Measurements from ENCODE around the gene MAPK12. TPM values are rescaled to one million over a fixed set of nuclear protein-coding genes. Genes with fewer than 3 reads are reported as not detected.

The MAPK12 gene
- total RNA-seq, 2 donors from 2014 or later = 13.2 to 14.7 TPM

GRCh38 chr22:50272044-50272802 is 10.7 kb upstream of the MAPK12 start:
- intact Hi-C loops (cut with DNase I) = no loop called here
- ATAC-seq (no peak), DNase-seq (no peak)

GRCh38 chr22:50271519-50271970 is 10.1 kb upstream of the MAPK12 start:
- peak; percentile 29 to 48 for ATAC-seq
- DNase-seq = peak; percentile 75
- intact Hi-C loops (cut with DNase I) = no loop called here

DNA sequence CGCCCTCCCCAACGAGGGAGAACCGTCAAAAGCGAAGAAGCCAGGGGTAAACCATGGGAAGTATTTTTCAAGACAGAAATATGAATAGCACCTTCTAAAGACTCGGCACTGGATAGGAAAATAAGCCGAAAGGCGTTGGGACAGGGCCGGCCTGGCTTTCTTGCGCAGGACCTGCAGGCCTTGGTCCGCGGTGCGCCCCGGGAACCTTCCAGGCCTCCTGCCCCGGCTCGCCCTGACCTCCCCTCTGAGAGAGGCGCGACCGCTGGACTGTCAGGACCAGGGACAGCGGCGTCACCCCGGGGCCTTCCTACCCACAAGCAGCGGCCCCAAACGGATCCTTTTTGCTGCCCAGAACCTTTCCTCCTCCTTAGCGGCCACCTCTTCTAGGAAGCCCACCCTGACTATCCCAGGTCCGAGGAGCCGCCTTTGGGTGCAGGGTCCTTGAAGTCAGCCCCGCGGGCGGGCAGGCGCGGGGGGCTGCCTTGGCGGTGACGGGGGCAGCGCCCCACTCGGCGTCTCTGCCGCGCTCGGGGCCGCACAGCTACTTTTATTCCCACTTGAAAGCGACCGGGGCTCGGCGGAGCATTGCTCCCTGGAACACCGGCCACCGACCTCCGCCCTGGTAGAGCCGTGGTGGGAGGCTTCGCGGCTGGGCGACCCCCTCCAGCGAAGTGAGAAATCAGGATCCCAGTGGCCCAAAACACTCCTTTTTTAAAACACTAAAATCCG is 9.3 kb upstream of the MAPK12 start:
- DNase-seq (peak; percentile 80), ATAC-seq (peak; percentile 53 to 54)
- intact Hi-C loops (cut with DNase I) = no loop called here

- ATAC-seq (peak; percentile 32 to 41), DNase-seq (peak; percentile 79)
- intact Hi-C loops (cut with DNase I) = no loop called here
Observed at GRCh38 chr22:50269970-50270665, 8.6 kb upstream of the MAPK12 start, which contains the start of gene MAPK11. TSS of gene MAPK11 (minus strand) at chr22:50270380. CDS start at chr22:50270292, 88 bp downstream.

- ATAC-seq = no peak
- intact Hi-C loops (cut with DNase I) = no loop called here
- DNase-seq = no peak
Observed at GRCh38 chr22:50269573-50269969, 8.1 kb upstream of the MAPK12 start.

- ATAC-seq (no peak), DNase-seq (no peak)
Observed at GRCh38 chr22:50268655-50269113, 7.2 kb upstream of the MAPK12 start.

DNA sequence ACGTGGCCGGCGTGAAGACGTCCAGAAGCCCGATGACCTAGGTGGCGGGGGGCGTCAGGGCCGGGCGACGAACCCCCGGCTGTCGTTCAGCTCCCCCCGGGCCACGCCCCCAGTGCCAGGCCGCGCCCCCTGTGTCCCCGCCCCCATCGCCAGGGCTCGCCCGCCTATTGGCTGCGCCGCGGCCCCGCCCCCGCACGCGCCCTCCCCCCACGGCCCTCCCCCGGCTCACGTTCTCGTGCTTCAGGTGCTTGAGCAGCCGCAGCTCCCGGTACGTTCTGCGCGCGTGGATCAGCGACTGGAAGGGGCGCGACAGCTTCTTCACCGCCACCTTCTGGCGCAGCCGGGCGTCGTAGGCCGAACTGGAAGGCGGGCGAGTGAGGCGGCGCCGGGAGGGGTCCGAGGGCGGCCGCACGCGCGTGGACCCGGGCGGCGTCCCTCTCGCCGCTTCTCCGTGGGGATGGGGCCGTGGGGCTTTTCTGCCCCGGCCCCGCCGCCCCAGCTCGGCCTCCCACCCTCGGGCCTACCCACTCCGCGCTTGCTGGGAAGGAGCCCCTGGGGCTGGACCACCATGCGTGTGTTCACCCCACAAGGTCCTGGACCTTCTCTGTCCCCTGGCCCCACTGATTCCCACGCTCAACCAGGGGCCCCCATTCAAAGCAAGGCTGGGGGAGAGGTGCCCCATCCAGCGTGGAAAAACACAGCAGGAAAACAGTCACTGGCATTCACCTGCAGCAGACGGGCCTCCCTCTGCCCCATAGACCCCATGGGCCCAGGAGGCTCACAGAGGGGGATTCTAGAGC is 6.3 kb upstream of the MAPK12 start:
- ATAC-seq (peak; percentile 51 to 65), DNase-seq (peak; percentile 72)
- intact Hi-C loops (cut with DNase I) = no loop called here

More at GRCh38 chr22:50268655-50269113, 7.2 kb upstream of the MAPK12 start:
- intact Hi-C loops (cut with DNase I) = no loop called here

DNA sequence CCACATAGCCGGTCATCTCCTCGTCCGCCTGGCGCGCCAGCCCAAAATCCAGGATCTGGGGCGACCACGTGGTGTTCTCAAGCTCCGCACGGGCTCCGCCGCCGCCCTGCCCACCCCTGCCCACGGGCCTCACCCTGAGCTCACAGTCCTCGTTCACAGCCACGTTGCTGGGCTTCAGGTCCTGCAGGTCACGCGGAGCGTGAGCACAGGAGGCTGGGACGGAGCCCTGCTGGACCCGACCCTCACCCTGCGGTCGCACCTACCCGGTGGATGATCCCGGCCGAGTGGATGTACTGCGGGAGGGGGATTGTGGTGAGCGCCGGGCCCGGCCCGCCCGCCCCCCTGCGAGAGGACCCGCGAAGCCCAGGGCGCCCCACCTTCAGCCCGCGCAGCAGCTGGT is 5.5 kb upstream of the MAPK12 start:
- ATAC-seq = no peak
- intact Hi-C loops (cut with DNase I) = no loop called here
- DNase-seq = no peak

GRCh38 chr22:50264946-50265669 is 3.6 kb upstream of the MAPK12 start:
- no peak for ATAC-seq
- no peak for DNase-seq
- intact Hi-C loops (cut with DNase I) = no loop called here

GRCh38 chr22:50264104-50264745 is 2.7 kb upstream of the MAPK12 start:
- no peak for ATAC-seq
- intact Hi-C loops (cut with DNase I) = no loop called here
- no peak for DNase-seq

DNA sequence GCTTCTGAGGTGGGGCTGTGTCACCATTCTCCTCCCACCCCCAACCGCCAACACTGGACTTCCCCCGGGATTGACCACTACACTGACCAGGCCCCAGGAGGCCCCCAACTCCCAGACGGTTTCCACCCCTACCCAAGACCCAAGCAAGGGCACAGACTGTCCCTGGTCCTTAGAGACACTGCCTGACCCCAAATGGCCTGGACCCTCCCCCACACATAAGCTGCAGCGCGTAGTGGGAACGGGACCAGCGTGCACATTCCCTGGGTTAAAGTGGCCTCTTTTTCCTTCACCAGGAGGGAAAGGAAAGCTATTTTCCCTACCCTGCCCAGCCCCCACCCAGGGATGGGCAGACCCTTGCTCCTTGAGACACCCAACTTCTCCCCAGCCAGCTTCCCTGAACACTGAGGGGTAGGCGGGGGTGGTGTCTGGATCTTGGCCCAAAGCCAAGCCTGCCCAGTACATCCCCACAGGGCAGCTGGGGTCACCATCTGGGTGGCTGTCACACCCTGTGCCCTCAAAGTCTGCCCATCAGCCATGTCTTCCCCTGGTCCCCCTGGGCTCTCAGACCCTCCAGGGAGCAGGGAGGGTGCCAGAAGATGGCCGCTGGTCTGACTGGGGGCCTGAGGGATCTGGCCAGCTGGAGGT is 1.6 kb upstream of the MAPK12 start:
- no peak for ATAC-seq
- intact Hi-C loops (cut with DNase I) = no loop called here
- no peak for DNase-seq

DNA sequence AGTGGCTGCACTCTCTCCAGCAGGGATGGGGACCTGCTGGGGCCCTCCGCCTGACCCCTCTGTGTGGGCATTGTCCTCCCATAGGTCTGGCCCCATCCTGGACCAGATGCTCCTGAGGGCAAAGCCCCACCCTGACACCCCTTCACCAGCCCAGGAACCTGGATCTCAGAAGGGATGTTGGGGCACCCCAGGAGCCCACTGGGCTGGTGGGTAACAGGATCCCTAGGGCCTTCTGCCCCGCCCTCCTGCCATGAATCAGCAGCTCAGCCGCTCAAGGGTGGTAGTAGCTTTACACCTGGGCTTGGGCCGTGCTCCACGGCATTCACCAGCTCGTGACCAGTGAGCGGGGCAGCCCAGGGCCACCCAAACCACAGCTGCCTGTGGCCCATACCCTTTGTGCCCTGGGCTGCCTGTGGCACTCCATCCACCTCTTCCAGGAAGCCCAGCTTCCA is 1.0 kb upstream of the MAPK12 start:
- ATAC-seq = no peak
- intact Hi-C loops (cut with DNase I) = no loop called here
- DNase-seq = no peak

DNA sequence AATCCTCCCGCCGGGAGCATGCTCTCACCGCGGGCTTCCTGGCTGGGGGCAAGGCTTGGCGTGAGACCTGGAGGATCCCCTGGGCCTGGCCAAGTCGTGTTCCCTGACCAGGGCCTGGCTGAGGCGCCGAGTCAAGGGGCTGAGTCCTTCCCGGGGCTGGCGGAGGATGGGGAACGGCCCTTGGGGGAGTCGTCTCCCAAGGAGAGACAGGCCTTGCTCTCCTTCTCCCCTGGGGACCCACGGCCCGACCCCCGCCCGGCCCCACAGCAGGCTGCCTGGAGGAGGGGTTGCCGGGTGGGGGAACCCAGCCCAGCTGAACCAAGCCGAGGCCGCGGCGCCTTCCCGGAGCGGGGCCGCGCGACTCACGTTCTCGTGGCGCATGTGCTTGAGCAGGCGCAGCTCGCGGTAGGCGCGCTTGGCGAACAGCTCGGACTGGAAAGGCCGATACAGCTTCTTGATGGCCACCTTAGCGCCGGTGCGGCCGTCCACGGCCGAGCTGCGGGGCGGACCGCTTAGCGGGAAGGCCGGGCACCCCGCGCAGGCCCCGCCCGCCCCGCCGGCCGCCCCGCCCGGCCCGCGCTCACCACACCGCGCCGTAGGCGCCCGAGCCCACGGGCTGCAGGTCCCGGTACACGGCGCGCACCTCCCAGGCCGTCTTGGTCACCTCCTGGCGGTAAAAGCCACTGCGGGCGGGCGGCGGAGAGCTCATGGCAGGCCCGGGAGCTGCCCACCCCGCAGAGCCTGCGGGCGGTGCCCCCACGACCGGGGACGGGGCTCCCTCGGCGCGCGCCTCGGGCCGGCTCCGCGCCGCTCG is 475 bp downstream of the MAPK12 start:
- ATAC-seq (peak; percentile 13 to 25), DNase-seq (peak; percentile 67)
- intact Hi-C loops (cut with DNase I) = no loop called here

GRCh38 chr22:50260434-50260800 is 1.1 kb downstream of the MAPK12 start:
- intact Hi-C loops (cut with DNase I) = no loop called here
- DNase-seq (no peak), ATAC-seq (no peak)

- DNase-seq (no peak), ATAC-seq (no peak)
- intact Hi-C loops (cut with DNase I) = no loop called here
Observed at GRCh38 chr22:50259302-50259701, 2.2 kb downstream of the MAPK12 start.

Measured in left cardiac atrium (tissue), 4 donors.